Measurements from ENCODE around the gene SLC33A1. TPM values are rescaled to one million over a fixed set of nuclear protein-coding genes. Genes with fewer than 3 reads are reported as not detected.
"Not testable (repeated sequence)": the region's sequence is repeated elsewhere in the genome, so short reads cannot be mapped to it uniquely, and the experiment has no call there.

SLC33A1 gene
- total and polyA plus RNA-seq, 2 of the 8 experiments (the other 6 are each of a cell fraction or from before 2014, with no cell fraction given) = 15.6 to 24.2 TPM

GRCh38 chr3:155863072-155863784 is 9.0 kb upstream of the SLC33A1 start (continued):
- TF ChIP-seq ATF3 (IDR thresholded peaks at IDR 0.05; ENCODE audit: insufficient read depth, low read depth, low read length) (no peak), TAF7 (optimal IDR thresholded peaks at IDR 0.05; ENCODE audit: borderline replicate concordance, low read depth, low read length) (no peak), RAD21 (IDR thresholded peaks at IDR 0.05 in 1 of 2, conservative IDR thresholded peaks at IDR 0.05 in 1 of 2; ENCODE audit: low read depth in 2 of 2, low read length in 2 of 2) (no peak), RBBP5 (IDR thresholded peaks at IDR 0.05; ENCODE audit: borderline replicate concordance, low read depth, low read length) (no peak), ASH2L (IDR thresholded peaks at IDR 0.05; ENCODE audit: low read length) (no peak)

- not testable (repeated sequence) for H2BK5ac ChIP-seq (ENCODE audit: low read depth, low read length); H3K14ac ChIP-seq (ENCODE audit: insufficient read length); H3K27me3 ChIP-seq (replicated peaks in 1 of 4; ENCODE audit: control insufficient read depth in 3 of 4, extremely low read depth in 1 of 4, insufficient read depth in 3 of 4, low read length in 3 of 4); H4K8ac ChIP-seq (ENCODE audit: extremely low read depth, insufficient read depth, low read length); FAIRE-seq; H4K5ac ChIP-seq (ENCODE audit: insufficient read length, low read depth, low read length); H2AK5ac ChIP-seq (ENCODE audit: low read depth, low read length); H3K4me3 ChIP-seq (ENCODE audit: extremely low read depth in 1 of 4, insufficient read depth in 2 of 4, low read depth in 3 of 4, low read length in 4 of 4); H2BK15ac ChIP-seq (ENCODE audit: low read length); H4K20me1 ChIP-seq (replicated peaks in 1 of 2; ENCODE audit: control insufficient read depth in 1 of 2, insufficient read depth in 2 of 2, low read length in 2 of 2); H3K4me2 ChIP-seq (ENCODE audit: insufficient read depth in 1 of 2, low read depth in 2 of 2, low read length in 2 of 2); H3K79me2 ChIP-seq (ENCODE audit: control insufficient read depth in 1 of 2, insufficient read depth in 2 of 2, low read length in 2 of 2); H3K9me3 ChIP-seq (ENCODE audit: insufficient read depth in 2 of 2, low read depth in 1 of 2, low read length in 1 of 2); DNase-seq (ENCODE audit: low read depth in 1 of 2, low spot score in 2 of 2); H3K36me3 ChIP-seq (ENCODE audit: control insufficient read depth in 2 of 4, insufficient read depth in 4 of 4, low read length in 3 of 4); H3K27ac ChIP-seq (ENCODE audit: low read depth, low read length); H3K4ac ChIP-seq (replicated peaks; ENCODE audit: insufficient read length, low read depth, low read length); H3K23ac ChIP-seq (ENCODE audit: insufficient read length); H3K79me1 ChIP-seq (ENCODE audit: low read depth, low read length); H2BK20ac ChIP-seq (ENCODE audit: low read length); H3K23me2 ChIP-seq (ENCODE audit: low read depth, low read length); H4K91ac ChIP-seq (replicated peaks; ENCODE audit: insufficient read length, low read length); H2BK12ac ChIP-seq (ENCODE audit: low read depth, low read length); H3K9ac ChIP-seq (replicated peaks in 1 of 4; ENCODE audit: extremely low read depth in 1 of 4, low read depth in 3 of 4, low read length in 3 of 4); H2AFZ ChIP-seq (ENCODE audit: low read length); H3K4me1 ChIP-seq (replicated peaks in 1 of 4; ENCODE audit: control insufficient read depth in 3 of 4, insufficient read depth in 4 of 4, low read length in 3 of 4); H2BK120ac ChIP-seq (replicated peaks; ENCODE audit: low read depth, low read length); H3K56ac ChIP-seq (replicated peaks; ENCODE audit: insufficient read length, low read depth, low read length); H3K18ac ChIP-seq (ENCODE audit: extremely low read depth, low read length)
- ChIA-PET CTCF (ENCODE audit: partially characterized antibody) (interaction anchor here (1.0 kb wide), 1 partner anchor 39 kb away, joined by 3 read pairs; no protein-coding TSS in a partner anchor), POLR2A (ENCODE audit: partially characterized antibody) (interaction anchor here (0.6 to 2.2 kb wide), 2 partner anchors 8 to 1391 kb away, joined by 3 to 7 read pairs; partner anchors contain the start of gene GMPS)
- 92% methylated on average over 9 of the region's 12 CpGs; no CpG with 5 or more reads in 1 of the 2 experiments for WGBS, 2 experiments (ENCODE audit: extremely low coverage in 1 of 2, insufficient coverage in 1 of 2, insufficient read length in 1 of 2, insufficient replicate concordance in 2 of 2, low coverage in 1 of 2, low lambda C conversion rate in 2 of 2, missing lambda C conversion rate in 1 of 2)
Observed at GRCh38 chr3:155862290-155862982, 8.2 kb upstream of the SLC33A1 start.
